H1 (cell line): Measurements from ENCODE around the gene BCAS3. TPM values are rescaled to one million over a fixed set of nuclear protein-coding genes. Genes with fewer than 3 reads are reported as not detected.

ENCODE experiments used
- CTCF ChIA-PET: fragments of 300-600 bp; sonication (Branson Sonifier 250); formaldehyde crosslinking; loops from one replicate; lab custom pipeline; 2021; ENCODE audit not compliant: partially characterized antibody; lab: Charles Lee
- POLR2A ChIA-PET: fragments of 300-600 bp; sonication (Branson Sonifier 250); formaldehyde crosslinking; loops from one replicate; lab custom pipeline; 2021; ENCODE audit warnings: inconsistent platforms; ENCODE audit not compliant: partially characterized antibody; lab: Charles Lee
- DNase-seq, 2 experiments: peaks; one replicate each; pipeline versions ENCODE4 v3.0.0 to v3.0.0-alpha.2; 2010 to 2022; ENCODE audit warnings: low spot score in 2 of 2, low read depth in 1 of 2, mixed read lengths in 1 of 2
- FAIRE-seq: peaks from 2 replicates; lab custom pipeline; 2011; peaks lifted over from hg19 to GRCh38; lab: Jason Lieb, UNC
- H2AFZ ChIP-seq: 2 replicates; pipeline ENCODE4 v1.8.1; 2012; ENCODE audit warnings: low read length, inconsistent platforms
- H2AK5ac ChIP-seq: 2 replicates; pipeline ENCODE4 v1.6.1; 2013; ENCODE audit warnings: low read depth, low read length
- H2BK120ac ChIP-seq: replicated peaks from 2 replicates; pipeline ENCODE3; 2013; ENCODE audit warnings: low read depth, low read length, inconsistent platforms
- H2BK12ac ChIP-seq: 2 replicates; pipeline ENCODE4 v1.6.1; 2013; ENCODE audit warnings: low read depth, low read length
- H2BK15ac ChIP-seq: 2 replicates; pipeline ENCODE4 v1.6.1; 2013; ENCODE audit warnings: low read length
- H2BK20ac ChIP-seq: 2 replicates; pipeline ENCODE4 v1.6.1; 2013; ENCODE audit warnings: low read length
- H2BK5ac ChIP-seq: 2 replicates; pipeline ENCODE4 v1.6.1; 2013; ENCODE audit warnings: low read depth, low read length
- H3K14ac ChIP-seq: 2 replicates; pipeline ENCODE4 v1.6.1; 2013; ENCODE audit warnings: inconsistent platforms; ENCODE audit not compliant: insufficient read length
- H3K18ac ChIP-seq: 2 replicates; pipeline ENCODE4 v1.6.1; 2013; ENCODE audit warnings: low read length; ENCODE audit errors: extremely low read depth
- H3K23ac ChIP-seq: 2 replicates; pipeline ENCODE4 v1.6.1; 2013; ENCODE audit warnings: inconsistent platforms; ENCODE audit not compliant: insufficient read length
- H3K23me2 ChIP-seq: 2 replicates; pipeline ENCODE4 v1.6.1; 2013; ENCODE audit warnings: low read depth, low read length
- H3K27ac ChIP-seq: 2 replicates; pipeline ENCODE4 v1.6.1; 2011; ENCODE audit warnings: low read depth, low read length, inconsistent platforms
- H3K27me3 ChIP-seq, 4 experiments: replicated peaks in 1 of 4; 1 replicate in 1 of 4; 2 replicates in 3 of 4; pipeline versions ENCODE4 v1.6.1 to v1.8.1; 2011 to 2013; ENCODE audit warnings: low read length in 3 of 4, mild to moderate bottlenecking in 3 of 4, inconsistent platforms in 2 of 4, mixed read lengths in 2 of 4, moderate library complexity in 1 of 4; ENCODE audit not compliant: control insufficient read depth in 3 of 4, insufficient read depth in 3 of 4; ENCODE audit errors: extremely low read depth in 1 of 4
- H3K36me3 ChIP-seq, 4 experiments: 2 replicates each; pipeline versions ENCODE4 v1.6.1 to v1.8.1; 2011 to 2013; ENCODE audit warnings: mild to moderate bottlenecking in 4 of 4, low read length in 3 of 4, moderate library complexity in 2 of 4, control low read depth in 1 of 4, inconsistent platforms in 1 of 4; ENCODE audit not compliant: insufficient read depth in 4 of 4, control insufficient read depth in 2 of 4
- H3K4ac ChIP-seq: replicated peaks from 2 replicates; pipeline ENCODE3; 2013; ENCODE audit warnings: low read length, low read depth, mixed read lengths, inconsistent platforms; ENCODE audit not compliant: insufficient read length
- H3K4me1 ChIP-seq, 4 experiments: replicated peaks in 1 of 4; 1 replicate in 1 of 4; 2 replicates in 3 of 4; pipeline versions ENCODE4 v1.6.1 to v1.8.1; 2011 to 2013; ENCODE audit warnings: low read length in 3 of 4, inconsistent platforms in 2 of 4, mixed read lengths in 1 of 4; ENCODE audit not compliant: insufficient read depth in 4 of 4, control insufficient read depth in 3 of 4
- H3K4me2 ChIP-seq, 2 experiments: 2 replicates each; pipeline versions ENCODE4 v1.6.1 to v1.8.1; 2011 to 2013; ENCODE audit warnings: low read depth in 2 of 2, low read length in 2 of 2, control low read depth in 1 of 2, inconsistent platforms in 1 of 2, mild to moderate bottlenecking in 1 of 2; ENCODE audit not compliant: insufficient read depth in 1 of 2
- H3K4me3 ChIP-seq, 4 experiments: fragments of 200-600, 300-600 bp in 1 of 4; sonication (generic), shearing (Covaris generic), sonication (Bioruptor Twin) in 1 of 4; 2 replicates each; pipeline versions ENCODE4 v1.5.1 to v1.8.1; 2011 to 2016; ENCODE audit warnings: low read length in 4 of 4, low read depth in 3 of 4, control low read depth in 2 of 4, inconsistent platforms in 2 of 4, mild to moderate bottlenecking in 2 of 4, mixed read lengths in 1 of 4, moderate library complexity in 1 of 4; ENCODE audit not compliant: insufficient read depth in 2 of 4; ENCODE audit errors: extremely low read depth in 1 of 4
- H3K56ac ChIP-seq: replicated peaks from 2 replicates; pipeline ENCODE3; 2013; ENCODE audit warnings: low read depth, mild to moderate bottlenecking, mixed read lengths, low read length, inconsistent platforms; ENCODE audit not compliant: insufficient read length
- H3K79me1 ChIP-seq: 2 replicates; pipeline ENCODE4 v1.6.1; 2013; ENCODE audit warnings: low read depth, low read length, control low read depth
- H3K79me2 ChIP-seq, 2 experiments: 2 replicates each; pipeline versions ENCODE4 v1.6.1 to v1.8.1; 2012 to 2013; ENCODE audit warnings: low read length in 2 of 2, mild to moderate bottlenecking in 2 of 2, inconsistent platforms in 1 of 2; ENCODE audit not compliant: insufficient read depth in 2 of 2, control insufficient read depth in 1 of 2
- H3K9ac ChIP-seq, 4 experiments: replicated peaks in 1 of 4; 1 replicate in 1 of 4; 2 replicates in 3 of 4; pipeline versions ENCODE4 v1.6.1 to v1.8.1; 2011 to 2013; ENCODE audit warnings: low read depth in 3 of 4, low read length in 3 of 4, control low read depth in 2 of 4, mild to moderate bottlenecking in 2 of 4, moderate library complexity in 2 of 4, inconsistent platforms in 1 of 4; ENCODE audit errors: extremely low read depth in 1 of 4
- H3K9me3 ChIP-seq, 2 experiments: 2 replicates each; pipeline versions ENCODE4 v1.6.1 to v1.8.1; 2012 to 2013; ENCODE audit warnings: mild to moderate bottlenecking in 2 of 2, moderate library complexity in 2 of 2, control low read depth in 1 of 2, inconsistent platforms in 1 of 2, low read depth in 1 of 2, low read length in 1 of 2, mixed read lengths in 1 of 2; ENCODE audit not compliant: insufficient read depth in 2 of 2
- H4K20me1 ChIP-seq, 2 experiments: replicated peaks in 1 of 2; 2 replicates each; pipeline versions ENCODE3 to v1.8.1; 2011 to 2013; ENCODE audit warnings: inconsistent platforms in 2 of 2, low read length in 2 of 2, mild to moderate bottlenecking in 1 of 2; ENCODE audit not compliant: insufficient read depth in 2 of 2, control insufficient read depth in 1 of 2
- H4K5ac ChIP-seq: 2 replicates; pipeline ENCODE4 v1.6.1; 2013; ENCODE audit warnings: low read length, low read depth, mixed read lengths, inconsistent platforms; ENCODE audit not compliant: insufficient read length
- H4K8ac ChIP-seq: 2 replicates; pipeline ENCODE4 v1.8.0; 2013; ENCODE audit warnings: mild to moderate bottlenecking, moderate library complexity, low read length, inconsistent platforms; ENCODE audit not compliant: insufficient read depth; ENCODE audit errors: extremely low read depth
- H4K91ac ChIP-seq: replicated peaks from 2 replicates; pipeline ENCODE3; 2013; ENCODE audit warnings: low read length, mixed read lengths, inconsistent platforms; ENCODE audit not compliant: insufficient read length
- BACH1 ChIP-seq: IDR thresholded peaks from 2 replicates; pipeline ENCODE4 v1.6.1; 2012; ENCODE audit warnings: low read length, improper control_type of control experiment
- BCL11A ChIP-seq, 2 experiments: IDR thresholded peaks; one replicate each; pipeline ENCODE4 v1.6.1; 2011; ENCODE audit warnings: low read depth in 2 of 2, low read length in 2 of 2, mild to moderate bottlenecking in 2 of 2
- BRCA1 ChIP-seq: IDR thresholded peaks from 2 replicates; pipeline ENCODE4 v1.6.1; 2012; ENCODE audit warnings: low read depth, low read length, improper control_type of control experiment
- CREB1 ChIP-seq: IDR thresholded peaks from 2 replicates; pipeline ENCODE4 v1.6.1; 2012; ENCODE audit warnings: inconsistent platforms
- CTBP2 ChIP-seq: IDR thresholded peaks from 2 replicates; pipeline ENCODE4 v1.7.0; 2011; ENCODE audit warnings: borderline replicate concordance, mild to moderate bottlenecking, moderate library complexity, mixed read lengths, low read length; ENCODE audit not compliant: insufficient read depth, insufficient read length
- JUN ChIP-seq: IDR thresholded peaks from 2 replicates; pipeline ENCODE4 v1.6.1; 2011; ENCODE audit warnings: low read depth, mild to moderate bottlenecking, improper control_type of control experiment, low read length
- PHF8 ChIP-seq: fragments of 200-600 bp; sonication (generic); conservative IDR thresholded peaks from 2 replicates; pipeline ENCODE4 v1.7.1; 2012; ENCODE audit warnings: low read depth, mild to moderate bottlenecking, inconsistent platforms, low read length, moderate library complexity
- RNF2 ChIP-seq: fragments of 200-900, 300-1000 bp; sonication (generic); IDR thresholded peaks from 2 replicates; pipeline ENCODE4 v1.7.1; 2016; ENCODE audit warnings: borderline replicate concordance, low read depth, mild to moderate bottlenecking, antibody characterized with exemption, low read length; ENCODE audit not compliant: poor library complexity, severe bottlenecking; ENCODE audit errors: missing control alignments
- SRF ChIP-seq: IDR thresholded peaks from 2 replicates; pipeline ENCODE4 v1.6.1; 2011; ENCODE audit warnings: mild to moderate bottlenecking, low read depth, low read length, moderate library complexity
- SUZ12 ChIP-seq: fragments of 200-600 bp; sonication (generic); IDR thresholded peaks from 2 replicates; pipeline ENCODE4 v1.6.1; 2012; ENCODE audit warnings: mild to moderate bottlenecking, inconsistent platforms, low read length, moderate library complexity, mixed read lengths
- TAF1 ChIP-seq: IDR thresholded peaks from 2 replicates; pipeline ENCODE4 v1.6.1; 2011; ENCODE audit warnings: mild to moderate bottlenecking, low read depth, low read length
- WGBS, 2 experiments: shearing (Covaris generic) in 1 of 2; methylation state at CpG; one replicate each; pipeline versions ENCODE4 v1.1.6 to v1.1.7; 2013 to 2015; ENCODE audit warnings: low lambda C conversion rate in 2 of 2, mixed read lengths in 2 of 2, inconsistent platforms in 1 of 2, low coverage in 1 of 2, missing lambda C conversion rate in 1 of 2; ENCODE audit not compliant: insufficient replicate concordance in 2 of 2, insufficient coverage in 1 of 2, insufficient read length in 1 of 2; ENCODE audit errors: extremely low coverage in 1 of 2, missing lambda C conversion rate in 1 of 2; 5-methylcytosine and 5-hydroxymethylcytosine counted together
- polyA plus RNA-seq, 7 experiments: library from polyadenylated mRNA; depleted of rRNA in 3 of 7; stranded (reverse) in 5 of 7; unstranded in 2 of 7; fragments of >200 nt in 5 of 7; fragments of 200-250 nt in 2 of 7; gene quantifications; 1 replicate in 5 of 7; 2 replicates in 1 of 7; 4 replicates in 1 of 7; pipeline versions ENCODE4 v1.2.1 to v1.2.3, GENCODE V29; 2011 to 2013; ENCODE audit warnings: missing spikeins in 2 of 7, mixed read lengths in 2 of 7
- total RNA-seq: library from RNA; stranded (reverse); fragmentation: NEBNext Ultra II Directional; extraction: Animal tissue kit (Norgen Biotek cat#: 25700); gene quantifications from 2 replicates; pipeline ENCODE4 v1.2.1, GENCODE V29; 2021
- TF ChIP-seq, protein P1 (sequence below): IDR thresholded peaks from 2 replicates; pipeline ENCODE4 v1.6.1; 2012; ENCODE audit warnings: inconsistent platforms
- TF ChIP-seq, protein P2 (sequence below): IDR thresholded peaks from 2 replicates; pipeline ENCODE4 v1.6.1; 2011; ENCODE audit warnings: low read length, improper control_type of control experiment

The BCAS3 gene
- total and polyA plus RNA-seq, 2 of the 8 experiments (the other 6 are each of a cell fraction or from before 2014, with no cell fraction given) = 9.9 to 13.3 TPM

DNA sequence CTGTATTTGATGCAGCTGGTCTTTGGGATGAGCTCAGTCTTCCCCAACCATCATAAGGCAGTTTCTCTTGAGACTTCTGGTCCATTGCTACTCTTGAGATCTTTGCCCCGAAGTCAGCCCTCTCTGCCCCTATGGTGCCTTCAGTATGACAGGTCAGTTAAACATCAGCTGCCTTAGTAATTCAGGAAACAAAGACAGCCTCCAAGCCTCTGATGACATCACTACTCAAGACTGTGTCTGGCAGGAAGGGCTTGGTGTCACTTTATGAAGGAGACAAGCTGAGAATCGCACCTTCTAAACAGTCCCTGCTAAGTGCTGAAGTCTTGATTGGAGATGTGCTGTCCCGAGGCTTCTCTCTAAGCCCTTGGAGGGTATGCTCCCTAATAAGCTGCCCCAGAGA lies 617.1 kb downstream of the BCAS3 start:
- DNase-seq (no peak), FAIRE-seq (no peak)
- H3K18ac ChIP-seq = no peak overlapping the region
- WGBS, 2 experiments = 88% methylated on average over 3 of the region's 3 CpGs; no CpG with 5 or more reads in 1 of the 2 experiments
- H4K20me1 ChIP-seq = no peaks in the 10 kb centered on the region
- no peak overlapping the region for H3K56ac ChIP-seq
- H4K8ac ChIP-seq = no peak overlapping the region
- ChIA-PET POLR2A (no interaction called here), CTCF (interaction anchor here (0.6 kb wide), 2 partner anchors 322 to 568 kb away, joined by 3 read pairs; no protein-coding TSS in a partner anchor)
- no peak overlapping the region for H2BK20ac ChIP-seq
- no peaks in the 10 kb centered on the region for H3K36me3 ChIP-seq
- no peak overlapping the region for H2BK15ac ChIP-seq
- H2BK5ac ChIP-seq = no peak overlapping the region
- no peak overlapping the region for H4K91ac ChIP-seq
- H4K5ac ChIP-seq = no peak overlapping the region
- H3K27me3 ChIP-seq = no peaks in the 10 kb centered on the region
- H3K27ac ChIP-seq = no peak overlapping the region
- H2AK5ac ChIP-seq = no peak overlapping the region
- H2BK120ac ChIP-seq = no peak overlapping the region
- H3K9me3 ChIP-seq = no peaks in the 10 kb centered on the region
- H3K4me2 ChIP-seq = no peak overlapping the region
- no peaks in the 10 kb centered on the region for H3K4me1 ChIP-seq
- no peaks in the 10 kb centered on the region for H3K79me1 ChIP-seq
- H3K4me3 ChIP-seq = no peak overlapping the region
- no peak overlapping the region for H3K14ac ChIP-seq
- H3K79me2 ChIP-seq = no peaks in the 10 kb centered on the region
- no peak overlapping the region for H3K9ac ChIP-seq
- no peak overlapping the region for H2BK12ac ChIP-seq
- no peak overlapping the region for H2AFZ ChIP-seq
- no peak overlapping the region for H3K4ac ChIP-seq
- H3K23me2 ChIP-seq = no peaks in the 10 kb centered on the region; the same call in 1 of the 2 replicates
- no peak overlapping the region for H3K23ac ChIP-seq
- TF ChIP-seq, protein P1, sequence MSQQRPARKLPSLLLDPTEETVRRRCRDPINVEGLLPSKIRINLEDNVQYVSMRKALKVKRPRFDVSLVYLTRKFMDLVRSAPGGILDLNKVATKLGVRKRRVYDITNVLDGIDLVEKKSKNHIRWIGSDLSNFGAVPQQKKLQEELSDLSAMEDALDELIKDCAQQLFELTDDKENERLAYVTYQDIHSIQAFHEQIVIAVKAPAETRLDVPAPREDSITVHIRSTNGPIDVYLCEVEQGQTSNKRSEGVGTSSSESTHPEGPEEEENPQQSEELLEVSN = no peak
- TF ChIP-seq RNF2 (no peak), JUN (no peak), CTBP2 (no peak), BRCA1 (no peak), TAF1 (no peak), BACH1 (no peak), PHF8 (no peak), SUZ12 (no peak), BCL11A (IDR thresholded peaks at IDR 0.05; ENCODE audit: low read depth in 2 of 2, low read length in 2 of 2) (no peak), CREB1 (no peak), SRF (no peak)
- TF ChIP-seq, protein P2, sequence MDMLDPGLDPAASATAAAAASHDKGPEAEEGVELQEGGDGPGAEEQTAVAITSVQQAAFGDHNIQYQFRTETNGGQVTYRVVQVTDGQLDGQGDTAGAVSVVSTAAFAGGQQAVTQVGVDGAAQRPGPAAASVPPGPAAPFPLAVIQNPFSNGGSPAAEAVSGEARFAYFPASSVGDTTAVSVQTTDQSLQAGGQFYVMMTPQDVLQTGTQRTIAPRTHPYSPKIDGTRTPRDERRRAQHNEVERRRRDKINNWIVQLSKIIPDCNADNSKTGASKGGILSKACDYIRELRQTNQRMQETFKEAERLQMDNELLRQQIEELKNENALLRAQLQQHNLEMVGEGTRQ = no peak
